HG02973 (cell line): ENCODE results near the gene ATP8A2.

Source experiments
- ATAC-seq: cut with Tn5 transposase; IDR thresholded peaks from one replicate; pipeline ENCODE4 v1.9.1; 2021; ENCODE audit warnings: moderate library complexity; ENCODE audit not compliant: unreplicated experiment

ATP8A2 gene

DNA sequence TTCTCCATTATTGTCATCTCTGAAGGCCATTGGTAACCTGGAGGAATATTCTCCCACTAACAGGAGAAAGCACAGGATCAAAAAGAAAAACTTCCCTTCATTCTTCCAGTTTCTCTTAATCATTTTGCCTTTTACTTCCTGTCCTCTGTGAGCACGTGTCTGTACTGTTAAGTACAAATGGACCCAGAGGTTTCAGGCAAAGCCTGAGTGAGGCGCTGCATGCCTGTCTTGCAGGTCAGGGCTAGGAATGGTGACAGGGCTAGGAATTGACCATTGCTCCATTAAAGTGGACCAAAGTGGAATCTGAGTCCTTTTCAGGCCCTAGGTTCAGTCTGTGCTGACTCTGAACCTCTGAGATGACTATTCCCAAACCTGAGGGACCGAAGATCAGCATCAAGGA is 353.3 kb downstream of the ATP8A2 start:
- ATAC-seq, result no peak

DNA sequence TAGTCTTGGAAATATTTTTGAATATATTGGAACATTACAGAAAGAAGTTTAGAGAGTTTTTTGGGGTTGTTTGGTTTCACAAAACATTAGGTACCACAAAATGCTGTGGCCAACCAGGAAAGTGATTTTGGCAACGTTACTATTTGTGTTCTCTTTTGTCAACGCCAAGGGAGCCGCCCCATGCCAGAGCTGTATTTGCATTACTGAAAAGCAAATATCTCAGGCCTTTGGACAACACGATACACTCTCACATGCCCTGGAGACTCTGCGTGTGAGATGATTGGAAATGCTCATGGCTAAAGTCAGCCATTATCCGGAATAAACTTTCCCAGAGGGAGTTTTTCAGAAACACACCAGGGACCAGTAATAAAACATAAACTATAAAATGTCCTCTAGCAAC is 355.5 kb downstream of the ATP8A2 start:
- ATAC-seq, result no peak

DNA sequence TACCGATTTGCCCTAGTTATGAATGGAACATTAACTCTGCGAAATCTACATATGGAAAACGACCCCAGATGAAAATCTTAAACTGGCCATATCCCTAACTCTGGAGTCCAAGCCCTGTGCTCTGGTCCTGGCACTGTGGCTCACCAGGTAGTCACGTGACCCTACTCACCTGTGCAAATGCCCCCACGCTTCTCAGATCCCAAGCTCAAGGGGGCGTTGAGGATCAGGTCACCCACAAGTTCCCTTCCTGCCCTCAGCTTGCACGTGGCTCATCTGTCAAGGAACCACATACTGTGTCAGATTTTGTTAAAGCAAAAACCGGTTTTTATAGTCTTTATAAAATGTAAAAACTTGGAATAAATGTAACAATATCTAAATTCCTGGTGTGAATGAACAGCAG is 356.0 kb downstream of the ATP8A2 start:
- no peak for ATAC-seq

DNA sequence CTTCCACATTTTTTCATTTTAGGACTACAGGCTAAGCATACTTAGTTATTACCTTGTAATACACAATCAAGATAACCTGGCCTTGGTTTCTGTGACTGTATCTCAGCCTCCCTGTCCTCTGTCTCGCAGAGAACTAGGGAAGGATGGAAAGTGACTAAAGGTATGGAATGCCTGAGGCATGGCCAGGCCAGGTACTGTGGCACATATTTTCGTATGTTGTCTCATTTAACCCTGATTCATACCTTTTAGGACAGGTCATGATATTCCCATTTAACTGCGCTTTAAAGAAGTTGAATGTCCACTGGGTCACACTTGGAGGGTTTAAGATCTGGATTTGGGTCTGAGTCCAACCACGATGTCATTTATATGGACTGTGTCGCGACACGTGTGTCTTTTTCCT is 357.4 kb downstream of the ATP8A2 start:
- no peak for ATAC-seq

DNA sequence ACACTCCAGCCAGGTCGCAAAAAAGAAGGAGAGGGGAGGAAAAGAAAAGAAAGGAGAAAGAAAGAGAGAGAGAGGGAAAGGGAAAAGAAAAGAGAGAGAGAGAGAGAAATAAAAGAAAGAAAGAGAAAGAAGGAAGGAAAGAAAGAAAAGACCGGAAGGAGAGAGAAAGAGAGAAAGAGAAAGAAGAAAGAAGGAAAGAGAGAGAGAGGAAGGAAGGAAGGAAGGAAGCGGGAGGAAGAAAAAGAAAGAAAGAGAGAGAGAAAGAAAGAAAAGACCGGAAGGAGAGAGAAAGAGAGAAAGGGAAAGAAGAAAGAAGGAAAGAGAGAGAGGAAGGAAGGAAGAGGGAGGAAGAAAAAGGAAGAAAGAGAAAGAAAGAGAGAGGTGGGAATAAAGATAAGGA is 359.3 kb downstream of the ATP8A2 start:
- ATAC-seq, result no peak

DNA sequence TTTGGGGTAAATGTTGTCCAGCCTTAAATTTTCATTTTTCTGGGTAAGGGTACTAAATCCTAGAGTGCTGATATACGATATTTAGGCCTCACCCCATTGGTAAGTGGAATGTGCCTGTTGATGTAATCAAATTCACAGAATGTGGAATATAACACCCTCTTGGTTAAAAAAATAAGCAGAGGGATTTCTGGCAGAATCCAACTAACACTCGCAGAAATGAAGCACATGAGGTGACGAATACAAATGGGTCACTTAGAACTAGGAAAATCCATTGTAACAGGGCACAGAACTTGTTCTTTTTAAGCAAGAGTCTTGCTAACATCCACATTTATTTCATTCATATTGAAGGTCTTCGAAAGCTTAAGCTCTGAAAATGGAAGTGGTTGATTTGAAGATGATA is 359.8 kb downstream of the ATP8A2 start:
- no peak for ATAC-seq

DNA sequence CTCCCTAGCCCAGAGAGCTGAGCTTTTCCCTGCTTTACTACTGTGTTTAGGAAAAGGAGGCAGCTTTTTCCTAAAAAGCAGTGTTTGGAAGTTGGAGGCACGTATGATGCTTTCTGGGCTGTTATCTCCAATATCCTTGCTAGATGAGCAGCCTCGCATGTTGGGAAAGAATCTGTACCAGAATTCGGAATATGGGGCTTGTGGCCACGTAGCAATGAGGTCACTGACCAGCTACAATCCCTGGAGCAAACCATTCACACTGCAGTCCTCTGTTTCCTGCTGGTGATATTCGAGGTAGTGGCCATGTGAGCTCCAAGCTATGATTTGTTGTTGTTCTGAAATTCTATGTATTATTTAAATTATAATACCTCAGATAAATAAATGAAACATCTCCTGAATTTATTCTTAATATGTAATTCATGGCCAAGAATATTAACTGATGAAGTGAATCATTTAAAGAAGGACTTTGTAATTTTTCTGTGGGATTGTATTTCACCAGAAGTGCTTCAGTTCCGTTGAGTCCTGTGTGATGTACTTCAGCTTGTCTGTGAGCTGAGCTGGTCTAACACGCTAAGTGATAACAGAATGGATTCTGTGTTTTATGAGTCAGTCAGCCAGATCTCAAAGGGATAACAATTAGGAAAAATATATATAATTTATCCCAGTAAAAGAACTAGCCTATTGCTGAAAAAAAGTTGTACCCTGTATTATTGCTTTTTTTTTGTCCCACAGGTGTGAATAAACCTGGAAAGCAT is 360.5 kb downstream of the ATP8A2 start:
- ATAC-seq, result no peak

DNA sequence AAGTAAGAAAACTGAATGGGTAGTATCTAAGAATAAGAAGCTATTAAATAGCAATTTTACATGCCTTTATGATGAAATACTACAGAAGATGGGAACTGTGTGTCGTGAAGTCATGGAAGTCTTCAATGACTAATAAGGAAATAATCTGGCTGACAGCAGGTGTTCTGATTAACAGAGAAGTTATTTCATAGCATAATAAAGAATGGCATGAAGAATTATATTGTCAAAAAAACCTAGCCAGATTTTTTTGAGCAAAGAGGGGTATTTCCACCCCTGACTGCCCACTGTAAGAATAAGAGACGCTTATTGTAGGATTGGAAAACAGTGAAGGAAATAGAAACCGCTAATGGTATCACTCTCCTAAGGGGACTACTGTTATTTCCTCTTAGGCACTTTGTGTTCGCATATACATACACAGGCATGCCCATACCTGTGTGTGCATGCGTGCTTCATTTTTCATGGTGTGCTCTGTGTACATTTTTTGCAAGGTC is 361.3 kb downstream of the ATP8A2 start:
- no peak for ATAC-seq

DNA sequence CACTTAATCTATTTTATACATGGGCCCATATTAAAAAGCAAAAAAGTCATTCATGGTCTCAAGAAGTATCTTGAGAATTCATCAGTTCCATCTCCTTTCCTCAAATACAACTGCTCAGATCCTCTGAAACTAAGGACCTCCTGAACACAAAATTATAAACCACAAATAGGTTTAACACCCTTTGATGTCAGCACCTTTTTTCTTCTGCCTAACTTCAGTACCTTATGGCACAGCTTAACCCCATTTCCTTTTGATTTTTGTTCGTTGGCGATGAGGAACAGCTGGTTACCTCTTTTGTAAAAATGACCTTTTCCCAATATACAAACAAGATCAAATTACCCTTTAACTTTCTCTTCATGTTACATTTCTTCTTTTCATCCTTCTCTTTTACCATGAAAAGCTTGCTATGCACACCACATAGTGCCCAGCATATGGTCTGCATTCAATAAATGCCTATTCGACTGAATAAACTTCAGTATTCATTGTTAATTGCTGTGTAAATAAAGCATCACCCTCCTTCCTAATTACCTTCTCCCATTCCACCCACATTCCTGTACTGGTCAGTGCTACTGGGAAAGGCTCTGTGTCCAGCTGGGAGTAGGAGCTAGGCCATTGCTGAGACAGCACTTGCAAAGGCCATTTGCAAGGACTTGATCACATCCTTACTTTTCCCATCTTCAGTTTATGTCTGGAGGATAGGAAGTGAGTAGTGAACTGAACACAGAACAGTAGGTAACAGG is 362.1 kb downstream of the ATP8A2 start:
- ATAC-seq, result no peak

DNA sequence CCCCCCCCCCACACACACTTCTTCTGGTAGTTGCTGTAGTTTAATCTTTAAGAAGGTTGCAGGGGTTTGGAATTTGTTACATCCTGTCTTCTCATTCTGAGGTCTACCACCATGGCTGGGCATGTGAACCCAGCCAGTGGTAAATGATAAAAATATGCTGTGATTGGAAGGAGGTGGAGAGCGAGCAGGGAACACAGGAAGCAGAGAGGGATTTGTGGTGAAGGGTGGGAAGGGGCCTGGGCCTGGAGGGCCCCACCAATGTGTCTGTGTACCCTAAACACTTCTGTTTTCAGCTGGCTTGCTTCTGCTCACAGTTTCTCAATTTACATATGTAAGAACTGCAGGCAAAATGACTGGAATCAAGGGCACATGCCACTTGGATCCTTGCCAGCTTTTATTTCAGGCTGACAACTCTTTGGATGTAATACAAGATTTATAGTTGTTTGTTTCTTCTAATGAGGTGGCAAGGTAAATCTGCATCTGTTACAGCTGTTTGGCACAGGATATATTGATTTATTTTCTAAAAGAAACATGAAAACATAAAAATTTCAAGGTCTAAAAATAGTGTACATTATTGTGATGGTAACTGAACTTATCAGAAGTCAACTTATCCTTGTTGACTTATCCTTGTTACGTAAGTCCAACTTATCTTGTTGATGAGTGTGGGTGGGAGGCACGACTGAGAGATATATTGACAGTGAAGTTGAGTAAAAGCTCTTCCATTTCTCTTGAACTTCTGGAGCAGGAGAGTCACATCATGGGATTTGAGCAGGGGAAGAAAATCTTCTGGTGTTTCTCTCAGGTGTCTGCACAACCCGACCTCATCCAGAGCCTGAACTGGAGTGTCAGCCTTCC is 366.8 kb downstream of the ATP8A2 start:
- ATAC-seq, result no peak

DNA sequence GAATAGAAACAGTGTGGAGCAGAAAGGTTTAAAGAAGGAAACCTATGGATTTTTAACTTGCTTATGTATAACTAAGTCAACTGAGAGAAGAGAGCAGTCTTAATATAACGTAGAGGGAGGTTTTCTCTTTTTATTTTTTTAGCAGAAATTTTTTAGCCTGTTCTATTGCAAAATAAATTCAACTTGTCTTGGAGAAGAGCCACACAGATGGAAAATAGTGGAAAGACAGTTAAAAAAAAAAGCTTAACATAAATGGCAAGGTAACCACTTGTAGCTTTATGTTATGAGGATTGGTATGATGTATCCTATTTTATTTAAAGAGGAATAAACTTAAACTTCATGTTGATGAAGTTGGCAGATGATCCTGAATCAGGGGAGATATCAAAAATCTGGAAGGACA is 367.6 kb downstream of the ATP8A2 start:
- ATAC-seq, result no peak

DNA sequence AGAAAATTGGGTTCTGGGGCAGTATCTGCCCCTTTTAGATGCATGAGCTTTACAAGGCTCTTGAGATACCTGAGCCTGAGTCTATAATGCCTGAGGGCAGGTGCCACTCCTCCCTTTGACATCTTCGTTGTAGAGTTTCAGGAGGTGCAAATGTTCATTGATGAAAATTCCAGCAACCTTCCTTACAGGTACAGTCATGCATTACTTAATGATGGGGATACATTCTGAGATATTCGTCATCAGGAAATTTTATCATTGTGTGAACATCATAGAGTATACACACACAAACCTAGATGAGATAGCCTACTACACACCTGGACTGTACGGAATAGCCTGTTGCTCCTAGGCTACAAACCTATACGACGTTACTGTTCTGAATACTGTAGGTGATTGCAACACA is 370.0 kb downstream of the ATP8A2 start:
- ATAC-seq, result no peak

DNA sequence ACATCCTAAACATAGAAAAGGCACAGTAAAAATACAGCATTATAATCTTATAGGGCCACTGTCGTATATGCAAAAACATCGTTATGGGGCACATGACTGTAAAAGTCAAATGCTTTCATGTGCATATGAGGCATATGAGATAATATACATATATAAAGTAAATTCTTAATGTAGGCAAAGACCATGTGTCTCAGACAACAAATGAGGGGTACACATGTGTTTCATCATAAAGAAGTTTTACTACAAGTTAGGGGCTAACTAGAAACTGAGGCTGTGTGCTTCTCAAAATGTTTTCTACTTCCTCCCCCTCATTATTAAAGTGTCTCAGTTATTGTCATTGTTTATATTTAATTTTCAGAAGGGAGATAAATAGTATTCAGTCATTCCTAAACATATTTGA is 370.4 kb downstream of the ATP8A2 start:
- no peak for ATAC-seq

DNA sequence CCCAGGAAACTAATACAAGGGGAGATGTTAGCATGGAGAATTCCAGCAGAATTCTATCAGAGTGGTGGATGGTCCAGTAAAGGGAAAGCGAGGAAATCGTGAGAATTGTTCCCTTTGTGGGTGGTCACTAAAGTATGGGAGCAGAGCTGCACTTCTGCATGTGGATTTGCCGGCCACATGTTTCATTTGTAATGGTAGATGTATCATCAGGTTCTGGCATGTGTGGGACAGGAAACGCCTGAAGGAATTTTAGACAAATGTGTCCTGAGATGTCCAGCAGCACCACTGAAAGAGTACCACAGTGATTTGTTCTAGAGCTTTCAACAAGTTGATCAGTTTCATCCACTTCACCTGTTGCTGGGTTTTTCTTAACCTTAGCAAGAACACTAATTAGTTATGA is 371.6 kb downstream of the ATP8A2 start:
- ATAC-seq, result no peak

DNA sequence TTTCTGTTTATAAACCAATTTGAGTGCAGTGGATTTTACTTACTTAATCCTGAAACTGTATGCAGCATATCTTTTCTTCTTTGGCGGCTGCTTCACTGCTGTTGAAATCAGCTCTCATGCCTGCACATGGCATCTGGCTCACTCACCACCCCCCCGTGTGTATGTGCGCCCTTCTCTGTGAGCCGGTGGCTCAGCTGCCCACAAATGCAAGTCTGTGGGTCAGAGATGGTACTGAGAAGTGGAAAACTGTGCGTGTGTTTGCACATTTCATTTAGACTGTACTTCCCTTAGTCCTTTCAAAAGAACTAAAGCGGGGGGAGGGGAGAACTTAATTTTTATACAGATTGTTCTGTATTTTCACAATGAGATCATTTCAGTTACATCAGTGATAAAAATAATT is 372.4 kb downstream of the ATP8A2 start:
- no peak for ATAC-seq

DNA sequence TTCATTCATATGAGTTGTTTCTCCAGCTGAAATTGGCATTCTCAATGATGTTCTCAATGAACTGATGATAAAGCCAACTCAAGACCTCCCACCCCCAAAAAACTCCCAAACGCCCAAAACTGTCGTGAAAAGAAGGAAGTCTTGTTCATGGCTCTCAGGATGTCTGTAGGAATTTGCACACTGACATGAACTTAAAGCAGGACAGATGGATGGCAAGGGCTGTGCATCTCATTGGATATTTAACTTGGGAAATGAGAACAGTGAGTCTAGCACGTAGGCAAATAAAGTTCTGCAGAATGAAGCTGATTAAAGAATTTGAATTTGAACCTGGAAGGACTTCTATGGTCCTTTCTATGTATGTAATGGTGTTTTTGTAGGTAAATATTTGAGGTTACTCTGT is 374.4 kb downstream of the ATP8A2 start:
- no peak for ATAC-seq

DNA sequence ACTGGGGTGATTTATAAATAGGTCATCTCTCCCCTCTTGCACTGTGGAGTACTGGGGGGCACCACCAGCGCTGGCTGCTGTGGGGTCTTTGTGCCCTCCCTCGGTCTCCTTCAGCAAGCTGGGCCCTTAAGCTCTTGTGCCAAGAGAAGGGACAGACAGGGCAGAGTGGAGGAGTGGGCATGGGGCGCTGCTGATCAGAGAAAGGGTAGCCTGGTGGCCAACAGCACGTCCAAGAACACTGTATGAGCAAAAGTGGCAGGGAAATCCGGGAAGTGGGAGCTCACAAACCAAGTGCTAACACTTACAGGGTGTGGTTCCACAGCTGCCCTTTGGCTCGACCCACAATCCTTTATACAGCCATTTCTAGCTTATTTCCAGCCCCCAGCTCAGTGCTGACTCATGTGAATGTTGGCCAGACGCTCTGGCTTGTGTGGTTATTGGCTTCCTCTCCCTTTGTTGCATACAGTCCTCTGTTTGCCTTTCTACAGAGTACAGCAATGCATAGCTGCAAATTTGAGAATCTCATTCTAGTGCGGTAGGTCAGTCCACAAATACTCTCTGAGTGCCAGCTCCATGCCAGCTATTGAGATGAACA is 381.3 kb downstream of the ATP8A2 start:
- no peak for ATAC-seq

DNA sequence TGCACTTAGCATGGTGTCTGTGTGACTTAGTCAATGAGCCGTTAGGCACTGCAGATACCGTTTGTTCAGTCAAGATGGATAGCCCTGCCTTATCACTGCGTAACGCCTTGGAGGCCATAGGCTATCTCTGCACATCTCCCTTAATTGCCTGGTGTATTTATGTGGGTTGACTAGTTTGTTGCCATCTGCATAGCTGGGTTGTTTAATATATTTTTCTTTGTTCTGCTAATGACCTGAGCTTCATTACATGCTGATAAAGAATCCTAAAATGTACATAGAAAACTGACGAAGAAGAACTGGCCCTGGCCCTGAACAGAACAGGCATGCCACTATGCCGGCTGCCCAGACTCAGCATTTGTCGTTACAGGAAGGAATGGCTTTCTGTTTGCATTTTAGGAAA is 382.2 kb downstream of the ATP8A2 start:
- no peak for ATAC-seq

DNA sequence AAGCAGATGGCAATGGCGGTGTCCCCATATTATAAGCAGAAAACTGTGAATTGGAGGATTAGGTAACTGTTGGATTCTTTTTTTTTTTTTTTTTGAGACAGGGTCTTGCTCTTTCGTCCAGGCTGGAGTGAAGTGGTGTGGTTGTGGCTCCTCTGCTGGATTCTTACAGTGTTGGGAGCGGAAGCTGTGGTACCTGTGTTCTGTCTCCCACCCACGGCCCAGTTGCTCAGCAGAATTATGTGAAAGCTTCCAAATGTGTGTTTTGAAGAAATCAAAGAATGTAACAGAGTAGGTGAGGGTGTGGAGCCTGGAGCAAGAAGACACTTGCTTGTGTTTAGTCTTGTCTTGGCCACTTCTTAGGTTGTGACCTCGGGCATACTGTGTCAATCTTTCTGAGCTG is 384.5 kb downstream of the ATP8A2 start:
- no peak for ATAC-seq

DNA sequence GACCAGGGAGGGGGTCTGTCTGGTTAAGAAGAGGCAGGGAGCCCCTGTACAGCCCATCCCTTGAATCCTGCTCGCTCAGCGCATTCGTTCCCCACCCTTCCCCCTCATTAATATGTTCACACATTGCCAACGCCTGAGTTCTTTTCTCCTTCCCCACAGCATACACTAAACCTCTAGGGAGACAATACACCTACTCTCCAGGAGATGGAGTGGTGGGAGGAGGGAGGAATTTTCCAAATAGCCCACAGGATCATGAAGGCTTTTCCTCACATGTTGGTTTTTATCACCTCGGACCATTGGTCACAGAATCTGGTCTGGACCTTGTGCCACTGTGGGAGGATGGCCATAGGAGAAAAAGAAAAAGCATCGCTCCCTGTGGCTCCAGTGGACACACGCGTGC is 385.1 kb downstream of the ATP8A2 start:
- no peak for ATAC-seq

DNA sequence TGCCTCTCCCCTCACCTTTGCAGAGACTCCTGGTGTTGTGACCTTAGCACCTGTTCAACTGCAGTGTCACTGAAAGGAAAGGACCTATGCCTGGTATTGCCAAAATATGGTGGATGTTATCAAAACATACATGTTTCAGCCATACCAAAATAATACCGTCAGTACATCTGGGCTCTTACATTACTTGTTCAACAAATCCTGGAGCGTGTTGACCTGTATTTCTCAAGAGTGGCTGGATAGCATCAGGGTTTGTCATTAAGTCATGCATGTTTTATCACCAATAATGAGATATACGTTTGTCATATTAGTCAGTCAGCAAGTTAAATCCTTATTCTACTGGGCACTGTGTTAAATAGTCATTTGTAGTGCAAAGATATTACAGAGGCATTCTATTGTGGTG is 389.3 kb downstream of the ATP8A2 start:
- no peak for ATAC-seq
